Liver (tissue), 9 donors: ENCODE data around the gene LSM3. TPM values are rescaled to one million over a fixed set of nuclear protein-coding genes. Genes with fewer than 3 reads are reported as not detected.

ENCODE experiments used
- DNase-seq: peaks from one replicate; pipeline ENCODE4 v3.0.0-alpha.2; 2017; ENCODE audit warnings: low spot score
- H3K27ac ChIP-seq, 2 donors: one replicate each; pipeline ENCODE4 v1.7.0; 2013; ENCODE audit warnings: inconsistent platforms in 2 of 2, low read length in 2 of 2, control low read depth in 1 of 2, low read depth in 1 of 2, mild to moderate bottlenecking in 1 of 2
- H3K27me3 ChIP-seq, 4 donors: one replicate each; pipeline versions ENCODE4 v1.6.1 to v1.7.0; 2013; ENCODE audit warnings: low read length in 3 of 4, inconsistent platforms in 1 of 4, mild to moderate bottlenecking in 1 of 4, moderate library complexity in 1 of 4; ENCODE audit not compliant: control insufficient read depth in 4 of 4, insufficient read depth in 4 of 4
- H3K36me3 ChIP-seq, 4 donors: one replicate each; pipeline versions ENCODE4 v1.6.1 to v1.7.0; 2013; ENCODE audit warnings: low read length in 3 of 4, mild to moderate bottlenecking in 3 of 4, low read depth in 1 of 4, moderate library complexity in 1 of 4; ENCODE audit not compliant: control insufficient read depth in 4 of 4, insufficient read depth in 3 of 4
- H3K4me1 ChIP-seq, 4 donors: one replicate each; pipeline versions ENCODE4 v1.6.1 to v1.7.0; 2013; ENCODE audit warnings: low read length in 3 of 4, mild to moderate bottlenecking in 3 of 4, moderate library complexity in 1 of 4; ENCODE audit not compliant: control insufficient read depth in 4 of 4, insufficient read depth in 4 of 4
- H3K4me3 ChIP-seq, 3 donors: one replicate each; pipeline versions ENCODE4 v1.6.1 to v1.7.0; 2013; ENCODE audit warnings: low read length in 3 of 3, control low read depth in 1 of 3, low read depth in 1 of 3, mild to moderate bottlenecking in 1 of 3
- H3K9ac ChIP-seq, 2 donors: one replicate each; pipeline ENCODE4 v1.7.0; 2013; ENCODE audit warnings: low read length in 2 of 2, mild to moderate bottlenecking in 2 of 2, moderate library complexity in 2 of 2, control low read depth in 1 of 2, low read depth in 1 of 2
- H3K9me3 ChIP-seq, 4 donors: one replicate each; pipeline versions ENCODE4 v1.6.1 to v1.7.0; 2013; ENCODE audit warnings: low read length in 3 of 4; ENCODE audit not compliant: control insufficient read depth in 4 of 4
- EGR1 ChIP-seq, 2 donors: IDR thresholded peaks; 2 replicates each; pipeline ENCODE4 v1.6.1; 2016 to 2018; ENCODE audit warnings: antibody characterized with exemption in 2 of 2, low read depth in 2 of 2
- FOXA1 ChIP-seq: IDR thresholded peaks from 2 replicates; pipeline ENCODE4 v1.6.1; 2016; ENCODE audit warnings: antibody characterized with exemption
- FOXA2 ChIP-seq: IDR thresholded peaks from 2 replicates; pipeline ENCODE4 v1.6.1; 2016; ENCODE audit warnings: antibody characterized with exemption
- HNF4A ChIP-seq, 2 donors: conservative IDR thresholded peaks; 2 replicates each; pipeline ENCODE4 v1.6.1; 2016; ENCODE audit warnings: antibody characterized with exemption in 2 of 2, mild to moderate bottlenecking in 2 of 2
- HNF4G ChIP-seq: IDR thresholded peaks from 2 replicates; pipeline ENCODE4 v1.6.1; 2016; ENCODE audit warnings: antibody characterized with exemption
- NR2F2 ChIP-seq: IDR thresholded peaks from 2 replicates; pipeline ENCODE4 v1.6.1; 2016; ENCODE audit warnings: antibody characterized with exemption
- RAD21 ChIP-seq, 2 donors: IDR thresholded peaks; 2 replicates each; pipeline ENCODE4 v1.6.1; 2016; ENCODE audit warnings: antibody characterized with exemption in 2 of 2, mild to moderate bottlenecking in 2 of 2
- REST ChIP-seq: IDR thresholded peaks from 2 replicates; pipeline ENCODE4 v1.6.1; 2016; ENCODE audit warnings: antibody characterized with exemption, mild to moderate bottlenecking
- RXRA ChIP-seq, 2 donors: IDR thresholded peaks; 2 replicates each; pipeline ENCODE4 v1.6.1; 2017 to 2018; ENCODE audit warnings: antibody characterized with exemption in 2 of 2, mild to moderate bottlenecking in 1 of 2
- TAF1 ChIP-seq: conservative IDR thresholded peaks from 2 replicates; pipeline ENCODE4 v1.6.1; 2016; ENCODE audit warnings: antibody characterized with exemption, mild to moderate bottlenecking
- YY1 ChIP-seq: IDR thresholded peaks from 2 replicates; pipeline ENCODE4 v1.6.1; 2016; ENCODE audit warnings: antibody characterized with exemption, mild to moderate bottlenecking
- ZBTB33 ChIP-seq: IDR thresholded peaks from 2 replicates; pipeline ENCODE4 v1.6.1; 2016; ENCODE audit warnings: antibody characterized with exemption
- WGBS: extraction: QIAGEN DNeasy Blood & Tissue Kit; methylation state at CpG from one replicate; pipeline ENCODE4 v1.1.7; 2013; 5-methylcytosine and 5-hydroxymethylcytosine counted together
- polyA plus RNA-seq, 2 donors: library from polyadenylated mRNA; stranded (reverse) in 1 of 2; unstranded in 1 of 2; fragments of 200-250 nt in 1 of 2; fragments of >200 nt in 1 of 2; fragmentation: Nextera tagmentation in 1 of 2; extraction: Ambion mirVana in 1 of 2; gene quantifications; one replicate each; pipeline versions ENCODE4 v1.2.1 to v1.2.3, GENCODE V29; 2013 to 2015
- total RNA-seq, 2 donors: library from RNA; depleted of rRNA; stranded (reverse); fragments of >200 nt; gene quantifications; one replicate each; pipeline ENCODE4 v1.2.3, GENCODE V29; 2014
- donor health status: healthy.
- donor health status: healthy.
- donor health status: healthy.
- donor health status: healthy.
- donor health status: healthy.

The LSM3 gene
- total and polyA plus RNA-seq, 4 donors = 3.7 to 17.0 (median 5.0) TPM

DNA sequence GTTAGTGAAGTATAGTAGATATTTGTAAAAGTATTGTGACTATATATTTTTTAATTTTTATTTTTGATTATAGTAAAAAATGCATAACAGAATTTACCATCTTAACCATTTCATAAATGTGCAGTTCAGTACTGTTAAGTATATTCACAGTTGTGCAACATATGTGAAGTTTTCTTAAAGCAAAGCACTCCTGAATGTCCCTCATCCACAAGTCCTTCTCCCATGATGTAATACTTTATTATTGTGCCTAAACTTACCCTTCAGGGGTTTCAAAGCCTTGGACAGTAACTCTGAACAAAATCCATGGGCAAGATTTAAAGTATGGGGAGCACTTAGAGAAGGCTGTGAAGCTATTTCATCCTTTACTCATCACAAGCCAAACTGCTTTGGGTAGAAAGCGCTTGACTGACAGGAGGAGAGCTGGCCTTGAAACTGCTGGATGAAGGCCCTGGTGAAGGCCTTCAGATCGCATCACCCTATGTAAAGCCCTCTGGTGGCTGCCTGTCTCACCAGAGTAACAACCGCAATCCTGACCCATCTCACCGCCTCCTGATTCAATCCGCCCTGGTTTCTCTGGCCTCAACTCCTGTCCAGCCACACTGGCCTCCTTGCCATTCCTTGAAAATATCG, 28.0 kb downstream of the LSM3 start:
- Histone ChIP-seq H3K4me1 (peaks cover 6 to 35% (median 29%) of the 10 kb centered on the region in 4 donors), H3K36me3 (no peaks in the 10 kb centered on the region), H3K9me3 (no peaks in the 10 kb centered on the region), H3K27ac (no peak overlapping the region), H3K4me3 (no peak overlapping the region), H3K27me3 (no peaks in the 10 kb centered on the region), H3K9ac (no peak overlapping the region)
- TF ChIP-seq ZBTB33 (no peak), RAD21 (IDR thresholded peaks at IDR 0.05) (no peak), HNF4G (no peak), RXRA (IDR thresholded peaks at IDR 0.05) (no peak), EGR1 (IDR thresholded peaks at IDR 0.05; ENCODE audit: low read depth in 2 of 2) (no peak), FOXA2 (no peak), TAF1 (no peak), HNF4A (conservative IDR thresholded peaks at IDR 0.05) (no peak), YY1 (no peak), NR2F2 (no peak), FOXA1 (no peak)
- DNase-seq = no peak
- 97% methylated on average over 6 of the region's 6 CpGs for WGBS

- Histone ChIP-seq H3K4me1 (peaks cover 5 to 20% (median 14%) of the 10 kb centered on the region in 4 donors), H3K27ac (no peak overlapping the region), H3K27me3 (no peaks in the 10 kb centered on the region), H3K4me3 (no peak overlapping the region), H3K9ac (no peak overlapping the region), H3K9me3 (no peaks in the 10 kb centered on the region), H3K36me3 (no peaks in the 10 kb centered on the region)
- WGBS = 95% methylated on average over 4 of the region's 4 CpGs
- no peak for DNase-seq
- no peak for TF ChIP-seq REST
- no peak for TF ChIP-seq EGR1 (IDR thresholded peaks at IDR 0.05; ENCODE audit: low read depth in 2 of 2)
- TF ChIP-seq NR2F2 = no peak
Observed at GRCh38 chr3:14208168-14208567, 29.6 kb downstream of the LSM3 start.

- no peak for DNase-seq
- Histone ChIP-seq H3K9ac (no peak overlapping the region), H3K27ac (no peak overlapping the region), H3K36me3 (no peaks in the 10 kb centered on the region), H3K27me3 (no peaks in the 10 kb centered on the region), H3K4me1 (peaks cover 5 to 12% (median 7%) of the 10 kb centered on the region in 4 donors), H3K9me3 (no peaks in the 10 kb centered on the region), H3K4me3 (no peak overlapping the region)
- WGBS = 75% methylated on average over 5 of the region's 5 CpGs
- TF ChIP-seq NR2F2 = peak; percentile 37
- no peak for TF ChIP-seq FOXA2
Observed at GRCh38 chr3:14208977-14209394, 30.4 kb downstream of the LSM3 start.
